IPS-18c (cell line): ENCODE measurements around the gene IFITM2.
"Not testable (repeated sequence)": the region's sequence is repeated elsewhere in the genome, so short reads cannot be mapped to it uniquely, and the experiment has no call there.

Source experiments
- H3K4me3 ChIP-seq: 2 replicates; pipeline ENCODE4 v1.7.0; 2013; ENCODE audit warnings: low read depth, mild to moderate bottlenecking, low read length, moderate library complexity; ENCODE audit not compliant: insufficient read depth
- H3K9me3 ChIP-seq: one replicate; pipeline ENCODE4 v1.6.1; 2013; ENCODE audit warnings: mild to moderate bottlenecking, low read length, moderate library complexity; ENCODE audit not compliant: control insufficient read depth, insufficient read depth

The IFITM2 gene

DNA sequence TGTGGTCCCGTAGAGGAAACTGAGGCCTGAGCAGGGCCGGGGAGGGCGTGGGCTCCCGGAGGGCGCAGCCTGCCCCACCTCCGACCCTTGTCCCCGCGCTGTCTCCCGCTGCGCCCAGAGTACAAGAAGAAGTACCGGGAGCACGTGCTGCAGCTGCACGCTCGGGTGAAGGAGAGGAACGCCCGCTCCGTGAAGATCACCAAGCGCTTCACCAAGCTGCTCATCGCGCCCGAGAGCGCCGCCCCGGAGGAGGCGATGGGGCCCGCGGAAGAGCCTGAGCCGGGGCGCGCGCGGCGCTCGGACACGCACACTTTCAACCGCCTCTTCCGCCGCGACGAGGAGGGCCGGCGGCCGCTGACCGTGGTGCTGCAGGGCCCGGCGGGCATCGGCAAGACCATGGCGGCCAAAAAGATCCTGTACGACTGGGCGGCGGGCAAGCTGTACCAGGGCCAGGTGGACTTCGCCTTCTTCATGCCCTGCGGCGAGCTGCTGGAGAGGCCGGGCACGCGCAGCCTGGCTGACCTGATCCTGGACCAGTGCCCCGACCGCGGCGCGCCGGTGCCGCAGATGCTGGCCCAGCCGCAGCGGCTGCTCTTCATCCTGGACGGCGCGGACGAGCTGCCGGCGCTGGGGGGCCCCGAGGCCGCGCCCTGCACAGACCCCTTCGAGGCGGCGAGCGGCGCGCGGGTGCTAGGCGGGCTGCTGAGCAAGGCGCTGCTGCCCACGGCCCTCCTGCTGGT, 27.5 kb upstream of the IFITM2 start:
- Histone ChIP-seq H3K4me3 (peak overlapping the region; percentile 28; the same call in 1 of the 2 replicates), H3K9me3 (no peaks in the 10 kb centered on the region)

DNA sequence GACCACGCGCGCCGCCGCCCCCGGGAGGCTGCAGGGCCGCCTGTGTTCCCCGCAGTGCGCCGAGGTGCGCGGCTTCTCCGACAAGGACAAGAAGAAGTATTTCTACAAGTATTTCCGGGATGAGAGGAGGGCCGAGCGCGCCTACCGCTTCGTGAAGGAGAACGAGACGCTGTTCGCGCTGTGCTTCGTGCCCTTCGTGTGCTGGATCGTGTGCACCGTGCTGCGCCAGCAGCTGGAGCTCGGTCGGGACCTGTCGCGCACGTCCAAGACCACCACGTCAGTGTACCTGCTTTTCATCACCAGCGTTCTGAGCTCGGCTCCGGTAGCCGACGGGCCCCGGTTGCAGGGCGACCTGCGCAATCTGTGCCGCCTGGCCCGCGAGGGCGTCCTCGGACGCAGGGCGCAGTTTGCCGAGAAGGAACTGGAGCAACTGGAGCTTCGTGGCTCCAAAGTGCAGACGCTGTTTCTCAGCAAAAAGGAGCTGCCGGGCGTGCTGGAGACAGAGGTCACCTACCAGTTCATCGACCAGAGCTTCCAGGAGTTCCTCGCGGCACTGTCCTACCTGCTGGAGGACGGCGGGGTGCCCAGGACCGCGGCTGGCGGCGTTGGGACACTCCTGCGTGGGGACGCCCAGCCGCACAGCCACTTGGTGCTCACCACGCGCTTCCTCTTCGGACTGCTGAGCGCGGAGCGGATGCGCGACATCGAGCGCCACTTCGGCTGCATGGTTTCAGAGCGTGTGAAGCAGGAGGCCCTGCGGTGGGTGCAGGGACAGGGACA, 26.7 kb upstream of the IFITM2 start:
- no peaks in the 10 kb centered on the region for H3K9me3 ChIP-seq
- H3K4me3 ChIP-seq: no peak overlapping the region

GRCh38 chr11:281486-282161, 26.0 kb upstream of the IFITM2 start:
- no peak overlapping the region for H3K4me3 ChIP-seq
- no peaks in the 10 kb centered on the region for H3K9me3 ChIP-seq

GRCh38 chr11:282171-282570, 25.4 kb upstream of the IFITM2 start:
- Histone ChIP-seq H3K4me3 (no peak overlapping the region), H3K9me3 (no peaks in the 10 kb centered on the region)

GRCh38 chr11:282630-283360, 24.8 kb upstream of the IFITM2 start:
- Histone ChIP-seq H3K9me3 (no peaks in the 10 kb centered on the region), H3K4me3 (no peak overlapping the region)

- H3K9me3 ChIP-seq: no peaks in the 10 kb centered on the region
- H3K4me3 ChIP-seq: no peak overlapping the region
These were observed 24.1 kb upstream of the IFITM2 start for GRCh38 chr11:283405-284104.

- H3K9me3 ChIP-seq: no peaks in the 10 kb centered on the region
- no peak overlapping the region for H3K4me3 ChIP-seq
These were observed 23.3 kb upstream of the IFITM2 start for GRCh38 chr11:284105-285020.

DNA sequence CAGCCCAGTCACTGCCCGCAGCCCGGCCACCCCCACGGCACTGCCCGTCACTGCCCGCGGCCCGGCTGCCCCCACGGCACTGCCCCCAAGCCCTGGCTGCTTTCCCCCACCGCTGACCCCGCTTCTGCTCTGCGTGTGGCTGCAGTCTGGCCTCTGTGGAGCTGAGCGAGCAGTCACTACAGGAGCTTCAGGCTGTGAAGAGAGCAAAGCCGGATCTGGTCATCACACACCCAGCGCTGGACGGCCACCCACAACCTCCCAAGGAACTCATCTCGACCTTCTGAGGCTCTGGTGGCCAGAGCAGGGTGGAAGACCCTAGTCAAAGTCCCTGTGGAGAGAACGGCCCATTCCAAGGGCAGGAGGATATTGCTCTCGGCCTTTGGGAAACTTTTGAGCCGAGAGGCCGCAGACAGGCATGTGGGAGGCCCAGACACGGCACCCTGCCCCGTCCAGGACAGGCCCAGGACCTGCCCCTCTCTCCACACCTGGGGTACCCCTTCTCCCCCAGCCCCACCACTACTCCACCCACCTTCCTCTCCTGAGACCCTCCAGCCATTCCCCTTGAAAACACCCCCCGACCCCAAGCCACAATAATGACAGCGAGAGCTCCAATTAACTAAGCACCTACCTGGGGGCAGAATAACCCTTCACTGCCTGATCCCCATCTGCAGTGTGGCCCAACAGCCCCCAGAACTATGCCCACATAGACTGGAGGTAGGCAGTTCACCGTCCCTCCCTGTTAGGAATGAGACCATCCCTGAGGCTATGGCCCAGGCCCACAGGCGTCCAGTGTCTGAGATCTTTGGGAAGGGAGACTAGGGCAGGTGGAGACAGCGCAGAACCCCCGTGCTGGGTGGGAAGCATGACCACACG, 22.4 kb upstream of the IFITM2 start:
- no peaks in the 10 kb centered on the region for H3K9me3 ChIP-seq

GRCh38 chr11:285894-286220, 21.8 kb upstream of the IFITM2 start:
- Histone ChIP-seq H3K4me3 (no peak overlapping the region), H3K9me3 (no peaks in the 10 kb centered on the region)

More for the DNA sequence above, 22.4 kb upstream of the IFITM2 start:
- no peak overlapping the region for H3K4me3 ChIP-seq

DNA sequence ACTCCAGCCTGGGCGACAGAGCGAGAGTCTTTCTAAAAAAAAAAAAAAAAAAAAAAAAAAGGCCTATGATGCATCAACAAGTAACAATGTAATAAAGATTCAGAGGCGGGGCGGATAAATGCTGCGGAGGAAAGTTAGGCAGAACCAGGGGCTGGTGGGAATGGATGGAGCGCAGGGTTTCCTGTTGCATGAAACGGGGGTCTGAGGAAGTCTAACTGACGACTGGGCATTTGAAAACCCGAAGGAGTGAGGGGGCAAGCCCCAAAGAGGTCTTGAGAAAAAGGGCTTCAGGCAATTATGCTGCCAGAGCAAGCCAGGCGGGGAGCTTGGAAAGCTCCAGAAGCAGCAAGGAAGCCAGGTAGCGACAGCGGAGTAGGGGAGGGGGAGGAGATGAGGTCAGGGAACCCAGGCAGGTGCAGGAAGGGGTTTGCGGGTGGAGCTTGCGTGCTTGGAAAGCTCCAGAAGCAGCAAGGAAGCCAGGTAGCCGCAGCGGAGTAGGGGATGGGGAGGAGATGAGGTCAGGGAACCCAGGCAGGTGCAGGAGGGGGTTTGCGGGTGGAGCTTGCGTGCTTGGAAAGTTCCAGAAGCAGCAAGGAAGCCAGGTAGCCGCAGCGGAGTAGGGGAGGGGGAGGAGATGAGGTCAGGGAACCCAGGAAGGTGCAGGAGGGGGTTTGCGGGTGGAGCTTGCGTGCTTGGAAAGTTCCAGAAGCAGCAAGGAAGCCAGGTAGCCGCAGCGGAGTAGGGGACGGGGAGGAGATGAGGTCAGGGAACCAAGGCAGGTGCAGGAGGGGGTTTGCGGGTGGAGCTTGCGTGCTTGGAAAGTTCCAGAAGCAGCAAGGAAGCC, 20.4 kb upstream of the IFITM2 start:
- not testable (repeated sequence) for H3K9me3 ChIP-seq, H3K4me3 ChIP-seq

GRCh38 chr11:287821-288477, 19.7 kb upstream of the IFITM2 start:
- Histone ChIP-seq H3K9me3 (peaks cover 2% of the 10 kb centered on the region), H3K4me3 (peak overlapping the region; percentile 58)

DNA sequence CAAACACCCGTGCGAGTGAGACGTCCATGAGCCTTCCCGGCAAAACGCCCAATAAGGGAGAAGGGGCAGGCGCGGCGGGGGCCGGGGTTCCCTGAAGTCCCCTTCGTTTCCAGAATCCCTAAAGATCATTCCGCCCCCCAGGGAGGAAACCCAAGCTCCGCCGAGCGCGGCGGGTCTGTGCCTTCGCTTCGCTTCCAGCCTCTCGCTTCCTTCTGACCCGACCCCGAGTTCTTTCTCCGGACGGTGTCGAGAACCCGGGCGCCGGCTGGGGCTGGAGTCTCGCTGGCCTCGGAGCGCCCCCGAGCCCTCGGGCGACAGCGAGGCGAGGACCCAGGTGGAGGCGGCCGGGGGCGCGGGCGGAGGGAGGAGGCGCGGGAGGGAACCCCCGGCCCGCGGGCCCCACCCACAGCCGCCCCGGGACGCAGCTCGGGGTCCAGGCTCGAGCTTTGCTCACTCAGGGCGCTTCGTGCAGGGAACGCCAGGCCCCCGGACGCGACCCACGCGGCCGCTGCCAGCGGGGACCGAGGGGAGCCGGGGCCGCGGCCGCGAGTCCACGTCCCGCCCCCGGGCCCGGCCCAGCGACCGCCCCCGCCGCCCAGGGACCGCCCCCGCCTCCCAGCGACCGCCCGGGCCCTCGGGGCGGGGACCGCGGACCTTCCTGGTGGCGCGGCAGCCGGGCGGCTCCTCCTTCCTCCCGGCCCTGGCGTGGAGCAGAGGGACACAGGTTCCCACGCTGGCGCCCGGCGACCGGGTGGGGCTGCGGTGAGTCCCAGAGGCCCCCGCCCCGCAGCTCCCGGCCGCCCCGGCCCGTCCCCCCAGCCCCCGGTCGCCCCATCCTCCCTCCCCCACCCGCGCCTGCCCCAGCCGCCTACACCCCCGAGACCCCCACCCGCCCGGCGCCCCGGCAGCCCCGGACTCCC, 18.9 kb upstream of the IFITM2 start, which contains the start of gene PGGHG:
Gene PGGHG (plus strand): TSS at position 649 of the 920 bp plus-strand sequence. CDS start 691 bp downstream, outside the sequence.
- peaks cover 2% of the 10 kb centered on the region for H3K9me3 ChIP-seq
- peak within 1 kb of the TSS; percentile 58 for H3K4me3 ChIP-seq

- peaks cover 2% of the 10 kb centered on the region for H3K9me3 ChIP-seq
- H3K4me3 ChIP-seq: peak overlapping the region; percentile 24; the same call in 1 of the 2 replicates
These were observed 18.3 kb upstream of the IFITM2 start for GRCh38 chr11:289398-289711.
